Activated T-helper 1 cell treated with anti-CD3 and anti-CD28 coated beads, Interleukin-12 subunit alpha, Interleukin-12 subunit beta, Interleukin-2, Interleukin-4 antibody, amounts not matched to agents 30 ng/mL and 10 ng/mL and 1 ng/mL, durations not matched to agents 14 hours and 24 hours and 36 hours (primary cell): ENCODE data around the gene AACS. TPM values are rescaled to one million over a fixed set of nuclear protein-coding genes. Genes with fewer than 3 reads are reported as not detected.
"Not testable (repeated sequence)": the region's sequence is repeated elsewhere in the genome, so short reads cannot be mapped to it uniquely, and the experiment has no call there.

Experiments
- DNase-seq: peaks from one replicate; pipeline ENCODE4 v3.0.0; 2021; ENCODE audit warnings: low spot score
- H3K27ac Mint-ChIP-seq: one replicate; pipeline ENCODE4 v1.8.0; 2021; ENCODE audit warnings: mild to moderate bottlenecking, mixed read lengths
- H3K27me3 Mint-ChIP-seq: one replicate; pipeline ENCODE4 v1.8.0; 2022; ENCODE audit warnings: mild to moderate bottlenecking, moderate library complexity, mixed read lengths; ENCODE audit not compliant: insufficient read depth
- H3K36me3 Mint-ChIP-seq: one replicate; pipeline ENCODE4 v1.8.0; 2021; ENCODE audit warnings: low read depth, mixed read lengths
- H3K4me1 Mint-ChIP-seq: one replicate; pipeline ENCODE4 v1.8.0; 2021; ENCODE audit warnings: low read depth, mixed read lengths
- H3K4me3 Mint-ChIP-seq: one replicate; pipeline ENCODE4 v1.8.0; 2021; ENCODE audit warnings: mild to moderate bottlenecking, moderate library complexity, mixed read lengths
- H3K9me3 Mint-ChIP-seq: one replicate; pipeline ENCODE4 v1.8.0; 2021; ENCODE audit warnings: mixed read lengths
- intact Hi-C: fragments of 100-400 bp; cut with micrococcal nuclease; formaldehyde crosslinking; loops from one replicate; pipeline ENCODE4 v1.15.1; 2024
- total RNA-seq: library from RNA; stranded (reverse); gene quantifications from 2 replicates; pipeline ENCODE4 v1.2.3, GENCODE V29; 2022

The AACS gene
- total RNA-seq, 1 donor from 2014 or later: 27.8 TPM

DNA sequence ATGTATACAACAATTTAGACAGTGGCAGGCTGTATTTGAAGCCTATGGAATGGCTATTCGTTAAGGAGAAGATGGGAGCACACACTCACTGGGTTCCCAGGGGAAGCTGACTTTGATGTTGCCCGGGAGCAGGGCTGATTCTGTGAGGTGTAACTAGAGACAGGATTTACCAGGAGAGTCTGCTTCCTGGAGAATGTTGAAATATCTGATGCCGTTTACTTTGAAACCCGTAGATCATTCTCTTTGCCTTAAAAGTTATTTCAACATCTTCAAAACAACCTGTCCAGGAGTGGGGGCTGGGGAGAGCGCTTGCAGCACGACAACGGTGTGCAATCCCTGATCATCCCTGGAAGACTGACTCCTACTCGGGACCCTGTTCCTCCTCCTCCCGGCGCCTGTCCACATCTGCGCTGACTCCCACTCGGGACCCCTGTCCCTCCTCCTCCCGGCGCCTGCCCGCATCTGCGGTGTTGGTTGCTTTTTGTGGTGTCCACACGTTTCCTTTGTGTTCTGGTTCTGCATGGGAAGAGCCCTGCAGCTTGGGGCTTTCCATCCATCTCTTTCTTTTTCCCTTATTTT, 72.6 kb downstream of the AACS start:
- Mint-ChIP-seq H3K27ac (no peak overlapping the region), H3K4me1 (no peaks in the 10 kb centered on the region), H3K4me3 (no peak overlapping the region), H3K36me3 (peaks cover 8% of the 10 kb centered on the region), H3K27me3 (no peaks in the 10 kb centered on the region), H3K9me3 (no peaks in the 10 kb centered on the region)
- no peak for DNase-seq
- intact Hi-C loops: no loop called here

DNA sequence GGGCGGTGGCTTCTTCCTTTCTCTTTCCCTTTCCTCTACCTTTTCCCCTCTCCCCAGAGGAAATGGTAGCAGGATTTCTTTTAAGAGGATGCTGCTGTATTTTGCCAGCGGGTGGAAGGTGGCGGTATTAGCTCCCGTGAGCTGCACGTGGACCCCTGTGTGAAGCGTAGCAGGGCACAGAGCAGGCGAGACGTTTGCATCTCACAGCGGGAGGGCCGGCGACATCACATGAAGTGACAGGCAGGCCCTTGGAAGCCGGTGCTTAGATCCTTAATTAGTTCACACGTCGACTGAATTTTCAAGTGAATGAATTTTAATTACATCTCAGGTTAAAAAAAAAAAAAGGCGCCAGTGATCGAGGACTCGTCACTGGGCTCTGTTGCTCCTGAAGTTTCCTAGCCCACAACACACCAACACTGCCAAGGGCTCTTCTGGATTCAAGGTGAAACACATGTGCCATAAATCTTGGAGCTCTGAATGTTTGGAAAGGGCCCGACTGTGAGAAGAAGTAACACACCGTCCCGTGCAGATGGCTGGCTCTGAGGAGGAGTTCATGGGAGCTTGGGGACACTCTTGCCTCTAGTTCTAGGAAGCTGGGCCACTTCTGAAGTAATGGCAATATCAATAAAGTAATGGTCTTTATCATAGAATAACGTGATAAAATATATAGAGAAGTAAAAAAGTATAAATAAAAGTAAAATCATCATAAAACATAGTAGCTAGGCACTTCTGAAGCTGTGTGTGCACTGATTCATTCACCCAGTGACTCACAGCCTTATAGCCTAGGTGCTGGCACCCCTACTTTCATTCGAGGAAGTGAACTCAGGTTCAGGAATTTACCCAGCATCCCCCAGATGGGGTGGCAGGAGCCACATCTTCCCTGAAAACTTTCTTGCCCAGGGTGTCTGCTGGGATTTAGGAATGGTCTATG, 75.3 kb downstream of the AACS start:
- DNase-seq: no peak
- Mint-ChIP-seq H3K27me3 (no peaks in the 10 kb centered on the region), H3K4me1 (no peaks in the 10 kb centered on the region), H3K9me3 (no peaks in the 10 kb centered on the region), H3K4me3 (no peak overlapping the region), H3K36me3 (peaks cover 3% of the 10 kb centered on the region), H3K27ac (no peak overlapping the region)
- intact Hi-C loops: no loop called here

GRCh38 chr12:125141210-125141573, 76.0 kb downstream of the AACS start:
- H3K36me3 Mint-ChIP-seq, H3K4me3 Mint-ChIP-seq, DNase-seq, H3K9me3 Mint-ChIP-seq, H3K4me1 Mint-ChIP-seq, H3K27ac Mint-ChIP-seq, H3K27me3 Mint-ChIP-seq, intact Hi-C loops: not testable (repeated sequence)

DNA sequence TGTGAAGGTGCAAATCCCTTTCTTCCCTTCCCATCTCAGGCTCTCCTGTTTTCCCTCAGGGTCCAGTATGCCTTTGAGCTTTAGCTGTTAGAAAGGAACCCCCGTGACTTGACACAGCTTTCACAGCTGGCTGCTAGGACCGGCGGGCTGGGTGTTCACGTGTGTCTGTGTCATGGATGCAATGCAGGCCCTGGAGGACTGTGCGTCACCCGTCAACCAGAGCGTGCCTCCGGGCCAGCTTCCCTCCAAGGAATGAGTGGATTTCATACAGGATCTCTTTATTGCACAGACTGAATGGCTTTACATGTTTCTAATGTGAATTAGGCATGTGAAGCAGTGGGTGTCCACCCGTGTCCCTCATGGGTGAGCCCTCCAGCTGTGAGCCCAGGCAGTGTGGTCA, 77.4 kb downstream of the AACS start:
- no peaks in the 10 kb centered on the region for H3K9me3 Mint-ChIP-seq
- no peaks in the 10 kb centered on the region for H3K4me1 Mint-ChIP-seq
- DNase-seq: no peak
- H3K27ac Mint-ChIP-seq: no peak overlapping the region
- H3K36me3 Mint-ChIP-seq: peaks cover 3% of the 10 kb centered on the region
- no peaks in the 10 kb centered on the region for H3K27me3 Mint-ChIP-seq
- intact Hi-C loops: no loop called here
- no peak overlapping the region for H3K4me3 Mint-ChIP-seq

DNA sequence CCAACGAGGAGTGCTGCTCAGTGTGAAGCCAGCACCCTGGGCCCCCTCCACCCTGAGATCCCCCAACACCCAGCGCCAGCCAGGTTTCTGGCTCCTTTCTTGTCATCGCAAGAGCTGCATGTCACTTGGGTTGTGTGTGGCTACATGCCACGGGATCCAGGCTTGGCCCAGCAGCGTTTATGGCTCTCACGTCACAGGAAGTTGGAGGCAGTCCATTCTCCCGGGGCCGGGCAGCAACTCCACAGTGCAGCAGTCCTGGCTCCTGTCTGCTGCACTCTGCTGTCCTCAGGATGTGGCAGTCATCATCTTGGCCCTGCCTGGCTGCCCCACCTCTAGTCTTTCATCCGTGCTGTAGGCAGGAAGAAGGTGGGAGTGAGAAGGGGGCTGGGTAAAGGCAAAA, 78.3 kb downstream of the AACS start:
- intact Hi-C loops: no loop called here
- Mint-ChIP-seq H3K36me3 (no peaks in the 10 kb centered on the region), H3K27me3 (no peaks in the 10 kb centered on the region), H3K27ac (no peak overlapping the region), H3K4me3 (no peak overlapping the region), H3K4me1 (no peaks in the 10 kb centered on the region), H3K9me3 (no peaks in the 10 kb centered on the region)
- no peak for DNase-seq

DNA sequence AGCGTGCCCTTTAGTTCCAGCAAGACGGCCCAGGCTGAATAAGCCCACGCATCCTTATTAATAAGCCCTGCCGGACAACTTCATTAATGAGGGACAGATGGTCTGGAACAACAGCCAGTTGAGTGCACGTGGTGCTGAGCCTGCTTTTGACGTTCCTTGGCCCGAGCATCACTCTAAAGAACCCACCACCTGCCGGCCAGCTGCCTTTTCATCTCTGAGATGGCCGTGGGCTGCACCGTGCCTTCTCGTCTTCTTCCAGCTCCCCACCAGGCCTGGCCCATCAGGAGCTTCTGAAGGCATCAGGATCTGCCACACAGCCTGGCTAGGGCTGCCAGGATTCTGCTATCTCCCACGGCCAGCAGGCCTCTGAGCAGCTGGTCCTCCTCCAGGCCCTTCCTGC, 80.0 kb downstream of the AACS start:
- Mint-ChIP-seq H3K27ac (no peak overlapping the region), H3K4me1 (no peaks in the 10 kb centered on the region), H3K4me3 (no peak overlapping the region), H3K27me3 (no peaks in the 10 kb centered on the region), H3K36me3 (no peaks in the 10 kb centered on the region), H3K9me3 (no peaks in the 10 kb centered on the region)
- intact Hi-C loops: no loop called here
- no peak for DNase-seq

- Mint-ChIP-seq H3K36me3 (no peaks in the 10 kb centered on the region), H3K9me3 (no peaks in the 10 kb centered on the region), H3K27ac (no peak overlapping the region), H3K27me3 (no peaks in the 10 kb centered on the region), H3K4me1 (no peaks in the 10 kb centered on the region), H3K4me3 (no peak overlapping the region)
- intact Hi-C loops: no loop called here
- no peak for DNase-seq
These were observed 83.1 kb downstream of the AACS start for GRCh38 chr12:125148316-125148715.

DNA sequence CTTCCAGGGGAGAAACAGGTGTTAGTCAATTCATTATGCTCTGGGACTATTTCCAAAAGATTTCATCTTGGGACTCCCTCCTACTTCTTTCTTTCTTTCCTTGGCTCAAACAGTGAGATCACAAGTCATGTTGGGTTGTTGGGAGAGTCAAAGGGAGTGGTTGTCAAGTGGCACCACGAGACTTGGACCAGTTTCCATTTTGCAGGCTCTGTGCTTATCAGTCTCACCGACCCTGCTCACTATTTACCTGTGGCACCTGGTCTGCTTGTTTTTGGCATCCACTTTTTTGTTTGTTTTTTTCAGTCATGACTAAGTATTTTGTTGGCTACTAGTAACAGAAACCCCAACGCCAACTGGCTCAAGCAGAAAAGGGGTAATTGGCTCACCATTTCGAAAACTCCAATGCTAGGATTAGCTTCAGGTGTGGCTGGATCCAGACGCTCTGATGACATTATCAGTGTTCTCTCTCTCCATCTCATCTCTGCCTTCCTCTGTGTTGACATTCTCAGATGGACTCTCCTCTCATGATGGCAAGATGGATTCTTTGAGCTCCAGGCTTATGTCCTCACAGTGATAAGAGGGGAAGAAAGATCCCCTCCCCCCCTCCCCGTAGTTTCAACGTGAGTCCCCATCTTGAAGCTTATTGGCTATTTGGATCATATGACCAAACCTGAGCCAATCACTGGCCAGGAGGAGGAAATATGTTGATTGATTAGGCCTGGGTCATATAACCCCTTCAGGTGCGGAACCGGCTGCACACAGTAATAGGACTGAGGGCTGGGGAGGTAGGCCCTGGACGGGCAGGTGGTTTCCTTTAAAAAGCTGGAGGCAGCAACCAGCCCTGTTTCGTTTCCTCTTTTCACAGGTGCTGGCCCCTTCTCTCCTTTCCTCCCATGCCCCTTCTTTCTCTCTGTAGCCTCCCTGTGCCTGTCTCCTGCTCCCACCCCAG, 84.2 kb downstream of the AACS start:
- DNase-seq: no peak
- Mint-ChIP-seq H3K27ac (no peak overlapping the region), H3K36me3 (no peaks in the 10 kb centered on the region), H3K9me3 (no peaks in the 10 kb centered on the region), H3K4me3 (no peak overlapping the region), H3K27me3 (no peaks in the 10 kb centered on the region), H3K4me1 (no peaks in the 10 kb centered on the region)
- intact Hi-C loops: no loop called here

- intact Hi-C loops: no loop called here
- Mint-ChIP-seq H3K36me3 (no peaks in the 10 kb centered on the region), H3K9me3 (no peaks in the 10 kb centered on the region), H3K27ac (no peak overlapping the region), H3K27me3 (no peaks in the 10 kb centered on the region), H3K4me3 (no peak overlapping the region), H3K4me1 (no peaks in the 10 kb centered on the region)
- DNase-seq: no peak
These were observed 86.0 kb downstream of the AACS start for GRCh38 chr12:125151284-125151683.

GRCh38 chr12:125152463-125152862, 87.2 kb downstream of the AACS start:
- H3K27ac Mint-ChIP-seq: no peak overlapping the region
- intact Hi-C loops: no loop called here
- H3K4me3 Mint-ChIP-seq: no peak overlapping the region
- H3K4me1 Mint-ChIP-seq: no peaks in the 10 kb centered on the region
- DNase-seq: no peak
- H3K27me3 Mint-ChIP-seq: no peaks in the 10 kb centered on the region
- no peaks in the 10 kb centered on the region for H3K9me3 Mint-ChIP-seq
- no peaks in the 10 kb centered on the region for H3K36me3 Mint-ChIP-seq

GRCh38 chr12:125155366-125155765, 90.1 kb downstream of the AACS start:
- Mint-ChIP-seq H3K4me1 (no peaks in the 10 kb centered on the region), H3K27me3 (no peaks in the 10 kb centered on the region), H3K27ac (no peak overlapping the region), H3K36me3 (no peaks in the 10 kb centered on the region), H3K9me3 (no peaks in the 10 kb centered on the region), H3K4me3 (no peak overlapping the region)
- DNase-seq: no peak
- intact Hi-C loops: no loop called here

- Mint-ChIP-seq H3K4me1 (no peaks in the 10 kb centered on the region), H3K4me3 (no peak overlapping the region), H3K27me3 (peaks cover 2% of the 10 kb centered on the region), H3K36me3 (no peaks in the 10 kb centered on the region), H3K9me3 (no peaks in the 10 kb centered on the region), H3K27ac (no peak overlapping the region)
- intact Hi-C loops: no loop called here
- no peak for DNase-seq
These were observed 91.9 kb downstream of the AACS start for GRCh38 chr12:125157177-125157576.

DNA sequence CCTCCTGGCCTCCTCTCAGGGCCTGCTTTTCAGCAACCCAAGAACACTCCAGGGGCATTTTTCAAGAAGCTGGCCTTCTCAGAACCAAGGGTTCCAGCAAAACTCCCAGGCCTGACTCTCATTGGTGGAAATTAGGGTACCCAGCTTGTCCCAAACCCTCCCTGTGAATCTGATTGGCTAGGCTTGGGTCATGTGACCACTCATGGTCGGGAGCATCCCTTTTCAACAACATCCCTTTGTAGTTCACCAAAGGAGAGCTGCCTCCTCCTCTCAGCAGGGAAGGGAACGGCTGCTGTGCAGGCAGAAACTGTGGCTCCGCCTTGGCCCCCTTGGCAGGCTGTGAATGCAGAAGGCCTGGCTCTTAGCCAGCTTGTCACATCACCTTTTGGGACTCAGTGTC, 94.5 kb downstream of the AACS start:
- Mint-ChIP-seq H3K4me3 (no peak overlapping the region), H3K27ac (no peak overlapping the region), H3K36me3 (no peaks in the 10 kb centered on the region), H3K27me3 (peaks cover 2% of the 10 kb centered on the region), H3K9me3 (no peaks in the 10 kb centered on the region), H3K4me1 (no peaks in the 10 kb centered on the region)
- intact Hi-C loops: no loop called here
- DNase-seq: no peak
